ENCODE data around the gene ZNF664.

The ZNF664 gene

GRCh38 chr12:123976227-123976826 lies 3.3 kb downstream of the ZNF664 start:
- no peak for DNase-seq (ENCODE audit: low read depth, low spot score)

GRCh38 chr12:123979566-123979965 lies 6.6 kb downstream of the ZNF664 start:
- DNase-seq (ENCODE audit: low read depth, low spot score): no peak

More at GRCh38 chr12:123976227-123976826, 3.3 kb downstream of the ZNF664 start:
- no peak overlapping the region for H3K4me3 ChIP-seq (ENCODE audit: low read length)

GRCh38 chr12:123982269-123982668 lies 9.3 kb downstream of the ZNF664 start:
- H3K4me3 ChIP-seq (ENCODE audit: low read length): no peak overlapping the region
- no peak for DNase-seq (ENCODE audit: low read depth, low spot score)

More at GRCh38 chr12:123979566-123979965, 6.6 kb downstream of the ZNF664 start:
- H3K4me3 ChIP-seq (ENCODE audit: low read length): no peak overlapping the region

GRCh38 chr12:123983822-123984485 lies 10.9 kb downstream of the ZNF664 start:
- peak; percentile 69 for DNase-seq (ENCODE audit: low read depth, low spot score)
- no peak overlapping the region for H3K4me3 ChIP-seq (ENCODE audit: low read length)

GRCh38 chr12:123984903-123985302 lies 11.9 kb downstream of the ZNF664 start:
- no peak for DNase-seq (ENCODE audit: low read depth, low spot score)
- no peak overlapping the region for H3K4me3 ChIP-seq (ENCODE audit: low read length)

GRCh38 chr12:123986374-123986965 lies 13.5 kb downstream of the ZNF664 start:
- H3K4me3 ChIP-seq (ENCODE audit: low read length): no peak overlapping the region

GRCh38 chr12:123987022-123987421 lies 14.0 kb downstream of the ZNF664 start:
- no peak overlapping the region for H3K4me3 ChIP-seq (ENCODE audit: low read length)
- no peak for DNase-seq (ENCODE audit: low read depth, low spot score)

More at GRCh38 chr12:123986374-123986965, 13.5 kb downstream of the ZNF664 start:
- no peak for DNase-seq (ENCODE audit: low read depth, low spot score)

GRCh38 chr12:123989168-123989567 lies 16.2 kb downstream of the ZNF664 start:
- H3K4me3 ChIP-seq (ENCODE audit: low read length): no peak overlapping the region
- DNase-seq (ENCODE audit: low read depth, low spot score): no peak

- H3K4me3 ChIP-seq (ENCODE audit: low read length): no peak overlapping the region
- DNase-seq (ENCODE audit: low read depth, low spot score): no peak
These were observed 16.7 kb downstream of the ZNF664 start for GRCh38 chr12:123989753-123990152.

- no peak overlapping the region for H3K4me3 ChIP-seq (ENCODE audit: low read length)
- DNase-seq (ENCODE audit: low read depth, low spot score): no peak
These were observed 17.5 kb downstream of the ZNF664 start for GRCh38 chr12:123990511-123990910.

GRCh38 chr12:123991372-123991951 lies 18.4 kb downstream of the ZNF664 start:
- no peak for DNase-seq (ENCODE audit: low read depth, low spot score)

GRCh38 chr12:123992118-123992825 lies 19.3 kb downstream of the ZNF664 start:
- no peak for DNase-seq (ENCODE audit: low read depth, low spot score)
- H3K4me3 ChIP-seq (ENCODE audit: low read length): no peak overlapping the region

More at GRCh38 chr12:123991372-123991951, 18.4 kb downstream of the ZNF664 start:
- H3K4me3 ChIP-seq (ENCODE audit: low read length): no peak overlapping the region

- peak; percentile 73 for DNase-seq (ENCODE audit: low read depth, low spot score)
These were observed 22.2 kb downstream of the ZNF664 start for GRCh38 chr12:123995023-123995748.

GRCh38 chr12:123996581-123996980 lies 23.6 kb downstream of the ZNF664 start:
- no peak for DNase-seq (ENCODE audit: low read depth, low spot score)
- no peak overlapping the region; the same call in 1 of the 2 replicates for H3K4me3 ChIP-seq (ENCODE audit: low read length)

More at GRCh38 chr12:123995023-123995748, 22.2 kb downstream of the ZNF664 start:
- H3K4me3 ChIP-seq (ENCODE audit: low read length): no peak overlapping the region

GRCh38 chr12:123997033-123997822 lies 24.2 kb downstream of the ZNF664 start:
- peak; percentile 44 for DNase-seq (ENCODE audit: low read depth, low spot score)
- peak overlapping the region; percentile 12 for H3K4me3 ChIP-seq (ENCODE audit: low read length)

- H3K4me3 ChIP-seq (ENCODE audit: low read length): no peak overlapping the region
- DNase-seq (ENCODE audit: low read depth, low spot score): no peak
These were observed 24.9 kb downstream of the ZNF664 start for GRCh38 chr12:123997908-123998307.

GRCh38 chr12:123998344-123998990 lies 25.5 kb downstream of the ZNF664 start:
- H3K4me3 ChIP-seq (ENCODE audit: low read length): no peak overlapping the region; the same call in 1 of the 2 replicates
- peak; percentile 58 for DNase-seq (ENCODE audit: low read depth, low spot score)

All from Jurkat, Clone E6-1 (cell line).